IMR-90 (cell line): ENCODE data around the gene GNAI3. TPM values are rescaled to one million over a fixed set of nuclear protein-coding genes. Genes with fewer than 3 reads are reported as not detected.

Experiments
- ATAC-seq: fragments of 200-7000 bp; cut with Tn5 transposase; 2 replicates; pipeline ENCODE4 v1.9.1; 2020; ENCODE audit warnings: low read depth, mild to moderate bottlenecking, moderate library complexity
- BruUV-seq: library from RNA; stranded (reverse); fragments of 400-500 nt; replicated peaks from 2 replicates; lab custom pipeline; 2021; lab: Mats Ljungman, UMichigan
- CTCF ChIA-PET: fragments of 300-600 bp; formaldehyde crosslinking; extraction: SDS; loops from one replicate; lab custom pipeline; 2021; ENCODE audit warnings: antibody characterized with exemption; lab: Yijun Ruan, JAX
- POLR2A ChIA-PET: fragments of 300-600 bp; sonication (Branson Sonifier 250); formaldehyde crosslinking; loops from one replicate; lab custom pipeline; 2022; ENCODE audit warnings: antibody characterized with exemption; ENCODE audit not compliant: unreplicated experiment; lab: Charles Lee
- DNase-seq: peaks from one replicate; pipeline ENCODE4 v3.0.0; 2013
- H2AFZ ChIP-seq: replicated peaks from 2 replicates; pipeline ENCODE3; 2013; ENCODE audit warnings: low read length, mild to moderate bottlenecking; ENCODE audit not compliant: poor library complexity
- H2AK5ac ChIP-seq: 2 replicates; pipeline ENCODE4 v1.6.1; 2013; ENCODE audit warnings: low read depth, low read length, inconsistent platforms
- H2AK9ac ChIP-seq: replicated peaks from 2 replicates; pipeline ENCODE3; 2013; ENCODE audit warnings: mild to moderate bottlenecking, low read depth, low read length, moderate library complexity; ENCODE audit not compliant: poor library complexity
- H2BK120ac ChIP-seq: 2 replicates; pipeline ENCODE4 v1.6.1; 2013; ENCODE audit warnings: low read depth, low read length, inconsistent platforms
- H2BK15ac ChIP-seq: 3 replicates; pipeline ENCODE4 v1.6.1; 2013; ENCODE audit warnings: low read depth, low read length, inconsistent platforms
- H2BK20ac ChIP-seq: 2 replicates; pipeline ENCODE4 v1.6.1; 2013; ENCODE audit warnings: low read depth, mild to moderate bottlenecking, inconsistent platforms, low read length, moderate library complexity
- H2BK5ac ChIP-seq: 2 replicates; pipeline ENCODE4 v1.6.1; 2013; ENCODE audit warnings: mild to moderate bottlenecking, low read depth, low read length, inconsistent platforms; ENCODE audit not compliant: poor library complexity, severe bottlenecking
- H3K14ac ChIP-seq: replicated peaks from 2 replicates; pipeline ENCODE4 v1.6.1; 2013; ENCODE audit warnings: low read depth, low read length, inconsistent platforms
- H3K18ac ChIP-seq: 2 replicates; pipeline ENCODE4 v1.6.1; 2013; ENCODE audit warnings: low read depth, low read length, control low read depth
- H3K23ac ChIP-seq: 2 replicates; pipeline ENCODE4 v1.6.1; 2013; ENCODE audit warnings: low read depth, low read length, inconsistent platforms
- H3K27ac ChIP-seq: 2 replicates; pipeline ENCODE4 v1.5.1; 2013; ENCODE audit warnings: mild to moderate bottlenecking, control low read depth, low read length; ENCODE audit not compliant: insufficient read depth
- H3K27me3 ChIP-seq: 2 replicates; pipeline ENCODE4 v1.6.1; 2013; ENCODE audit warnings: low read length; ENCODE audit not compliant: control insufficient read depth, insufficient read depth
- H3K36me3 ChIP-seq: 2 replicates; pipeline ENCODE4 v1.6.1; 2013; ENCODE audit warnings: low read length, mixed read lengths; ENCODE audit not compliant: control insufficient read depth, insufficient read depth
- H3K4ac ChIP-seq: 2 replicates; pipeline ENCODE4 v1.6.1; 2013; ENCODE audit warnings: low read depth, low read length, inconsistent platforms
- H3K4me1 ChIP-seq: 2 replicates; pipeline ENCODE4 v1.6.1; 2013; ENCODE audit warnings: low read length, mixed read lengths; ENCODE audit not compliant: control insufficient read depth, insufficient read depth
- H3K4me2 ChIP-seq: 2 replicates; pipeline ENCODE4 v1.6.1; 2013; ENCODE audit warnings: low read depth, mild to moderate bottlenecking, control low read depth, low read length, moderate library complexity
- H3K4me3 ChIP-seq: 2 replicates; pipeline ENCODE4 v1.5.1; 2013; ENCODE audit warnings: low read depth, mild to moderate bottlenecking, control low read depth, low read length, moderate library complexity; ENCODE audit not compliant: insufficient read depth
- H3K56ac ChIP-seq: 2 replicates; pipeline ENCODE4 v1.6.1; 2013; ENCODE audit warnings: low read length, inconsistent platforms; ENCODE audit not compliant: insufficient read depth; ENCODE audit errors: extremely low read depth
- H3K79me1 ChIP-seq, 2 experiments: 2 replicates each; pipeline ENCODE4 v1.6.1; 2013; ENCODE audit warnings: low read length in 2 of 2, inconsistent platforms in 1 of 2, low read depth in 1 of 2
- H3K9ac ChIP-seq: 2 replicates; pipeline ENCODE4 v1.6.1; 2013; ENCODE audit warnings: low read depth, low read length, control low read depth
- H3K9me1 ChIP-seq: 2 replicates; pipeline ENCODE4 v1.6.1; 2013; ENCODE audit warnings: low read length, inconsistent platforms; ENCODE audit not compliant: insufficient read depth
- H3K9me3 ChIP-seq: 2 replicates; pipeline ENCODE4 v1.6.1; 2013; ENCODE audit warnings: low read length; ENCODE audit not compliant: control insufficient read depth, insufficient read depth
- H4K20me1 ChIP-seq: 2 replicates; pipeline ENCODE4 v1.6.1; 2013; ENCODE audit warnings: low read length, inconsistent platforms; ENCODE audit not compliant: insufficient read depth
- H4K5ac ChIP-seq: 2 replicates; pipeline ENCODE4 v1.6.1; 2013; ENCODE audit warnings: mild to moderate bottlenecking, low read depth, low read length, control low read depth
- H4K8ac ChIP-seq, 2 experiments: 2 replicates each; pipeline ENCODE4 v1.6.1; 2013; ENCODE audit warnings: low read depth in 2 of 2, low read length in 2 of 2, control low read depth in 1 of 2, inconsistent platforms in 1 of 2
- H4K91ac ChIP-seq: 2 replicates; pipeline ENCODE4 v1.6.1; 2013; ENCODE audit warnings: low read depth, low read length, inconsistent platforms; ENCODE audit not compliant: insufficient read depth
- BHLHE40 ChIP-seq: fragments of 150-350 bp; IDR thresholded peaks from 2 replicates; pipeline ENCODE4 v1.6.1; 2016; ENCODE audit warnings: mild to moderate bottlenecking, low read depth, low read length
- CEBPB ChIP-seq: IDR thresholded peaks from 2 replicates; pipeline ENCODE4 v1.6.1; 2012; ENCODE audit warnings: low read depth, low read length, improper control_type of control experiment
- CHD1 ChIP-seq: IDR thresholded peaks from 2 replicates; pipeline ENCODE4 v1.6.1; 2012; ENCODE audit warnings: low read depth, low read length, improper control_type of control experiment
- CTCF ChIP-seq: conservative IDR thresholded peaks from 2 replicates; pipeline ENCODE4 v1.5.1; 2012; ENCODE audit warnings: mild to moderate bottlenecking, low read depth, low read length, improper control_type of control experiment
- FOS ChIP-seq: fragments of 150-350 bp; IDR thresholded peaks from 2 replicates; pipeline ENCODE4 v1.6.1; 2016; ENCODE audit warnings: low read depth, low read length
- MAFK ChIP-seq: IDR thresholded peaks from 2 replicates; pipeline ENCODE4 v1.6.1; 2012; ENCODE audit warnings: low read depth, low read length, improper control_type of control experiment
- MAZ ChIP-seq: IDR thresholded peaks from 2 replicates; pipeline ENCODE4 v1.6.1; 2012; ENCODE audit warnings: low read depth, mild to moderate bottlenecking, low read length, improper control_type of control experiment, moderate library complexity, borderline replicate concordance
- MXI1 ChIP-seq: IDR thresholded peaks from 2 replicates; pipeline ENCODE4 v1.6.1; 2012; ENCODE audit warnings: low read depth, mild to moderate bottlenecking, low read length, moderate library complexity, borderline replicate concordance
- NFE2L2 ChIP-seq: fragments of 150-350 bp; IDR thresholded peaks from 2 replicates; pipeline ENCODE4 v1.6.1; 2016; ENCODE audit warnings: low read depth, mild to moderate bottlenecking, low read length
- POLR2A ChIP-seq: IDR thresholded peaks from 2 replicates; pipeline ENCODE4 v1.6.1; 2012; ENCODE audit warnings: mild to moderate bottlenecking, low read depth, low read length
- RAD21 ChIP-seq: IDR thresholded peaks from 2 replicates; pipeline ENCODE4 v1.6.1; 2012; ENCODE audit warnings: low read length, improper control_type of control experiment
- RCOR1 ChIP-seq: IDR thresholded peaks from 2 replicates; pipeline ENCODE4 v1.6.1; 2012; ENCODE audit warnings: mild to moderate bottlenecking, low read length, improper control_type of control experiment; ENCODE audit not compliant: insufficient replicate concordance
- RFX5 ChIP-seq: IDR thresholded peaks from 2 replicates; pipeline ENCODE4 v1.8.0; 2012; ENCODE audit warnings: low read depth, mild to moderate bottlenecking, low read length, moderate library complexity
- SMC3 ChIP-seq: fragments of 150-350 bp; IDR thresholded peaks from 2 replicates; pipeline ENCODE4 v1.6.1; 2016; ENCODE audit warnings: low read depth, mild to moderate bottlenecking, antibody characterized with exemption, low read length, moderate library complexity
- WGBS, 2 experiments: methylation state at CpG; one replicate each; pipeline versions ENCODE4 v1.1.5 to v1.1.7; 2013; ENCODE audit warnings: missing lambda C conversion rate in 2 of 2; ENCODE audit not compliant: insufficient read length in 1 of 2; ENCODE audit errors: extremely low coverage in 2 of 2; 5-methylcytosine and 5-hydroxymethylcytosine counted together
- dilution Hi-C: fragments of 300-500 bp; cut with HindIII; formaldehyde crosslinking; loops from one replicate; pipeline ENCODE4 v1.14.3; 2018; ENCODE audit warnings: low sequenced_read_pairs; ENCODE audit not compliant: unreplicated experiment
- in situ Hi-C: fragments of 300-500 bp; cut with MboI; formaldehyde crosslinking; loops from 3 replicates; pipeline ENCODE4 v1.14.3; 2019; ENCODE audit warnings: low sequenced_read_pairs, inconsistent platforms, mixed read lengths
- intact Hi-C: fragments of 100-400 bp; cut with micrococcal nuclease; formaldehyde crosslinking; loops from 2 replicates; pipeline ENCODE4 v1.10.0; 2022
- polyA plus RNA-seq, 3 experiments: library from polyadenylated mRNA; depleted of rRNA; stranded (reverse); fragments of >200 nt; gene quantifications; 2 replicates each; pipeline ENCODE4 v1.2.3, GENCODE V29; 2012; ENCODE audit warnings: low replicate concordance in 1 of 3
- total RNA-seq: library from RNA; depleted of rRNA; stranded (reverse); fragments of >200 nt; gene quantifications from 2 replicates; pipeline ENCODE4 v1.2.3, GENCODE V29; 2012
- TF ChIP-seq, protein P1 (sequence below): fragments of 150-350 bp; IDR thresholded peaks from 2 replicates; pipeline ENCODE4 v1.6.1; 2016; ENCODE audit warnings: low read depth, mild to moderate bottlenecking, low read length, moderate library complexity, borderline replicate concordance
- TF ChIP-seq, protein P2 (sequence below): fragments of 150-350 bp; IDR thresholded peaks from 2 replicates; pipeline ENCODE4 v1.6.1; 2017; ENCODE audit warnings: mild to moderate bottlenecking, antibody characterized with exemption, low read length, low read depth

Gene GNAI3
- total and polyA plus RNA-seq, 2 of the 4 experiments (the other 2 are of a cell fraction), result 5.9 to 14.9 TPM

DNA sequence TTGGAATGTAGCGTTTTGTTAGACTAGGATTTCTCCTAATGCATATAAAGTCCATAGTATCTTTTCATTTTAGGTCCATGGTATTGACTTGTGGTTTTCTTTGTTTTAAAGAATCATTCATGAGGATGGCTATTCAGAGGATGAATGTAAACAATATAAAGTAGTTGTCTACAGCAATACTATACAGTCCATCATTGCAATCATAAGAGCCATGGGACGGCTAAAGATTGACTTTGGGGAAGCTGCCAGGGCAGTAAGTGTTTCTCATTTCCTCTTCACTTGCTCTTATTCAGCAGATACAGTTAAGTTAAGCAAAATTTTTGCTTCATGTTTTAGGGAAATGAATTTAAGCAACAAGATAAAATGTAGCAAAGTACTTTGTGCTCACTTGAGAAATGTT lies 25.4 kb downstream of the GNAI3 start:
- BruUV-seq, result no TSS peak
- Histone ChIP-seq H3K4me1 (peaks cover 9% of the 10 kb centered on the region; the same call in 1 of the 2 replicates), H2AK5ac (no peak overlapping the region), H3K79me1 (peaks cover 34 to 75% of the 10 kb centered on the region in 2 experiments), H4K5ac (no peak overlapping the region), H3K9me1 (peaks cover 9% of the 10 kb centered on the region), H2BK20ac (no peak overlapping the region), H2AK9ac (no peak overlapping the region), H3K27ac (no peak overlapping the region), H3K23ac (no peak overlapping the region), H3K36me3 (peaks cover 6% of the 10 kb centered on the region; the same call in 1 of the 2 replicates), H4K91ac (no peak overlapping the region), H2BK120ac (no peak overlapping the region), H3K18ac (no peak overlapping the region), H3K4ac (no peak overlapping the region), H2BK5ac (no peak overlapping the region), H3K4me2 (no peak overlapping the region), H2AFZ (no peak overlapping the region), H3K14ac (no peak overlapping the region), H4K20me1 (peaks cover 61% of the 10 kb centered on the region), H4K8ac (no peak overlapping the region), H3K56ac (no peak overlapping the region), H3K9me3 (no peaks in the 10 kb centered on the region), H3K27me3 (no peaks in the 10 kb centered on the region), H3K4me3 (no peak overlapping the region), H3K9ac (no peak overlapping the region), H2BK15ac (no peak overlapping the region)
- no peak for TF ChIP-seq RCOR1
- no peak for TF ChIP-seq BHLHE40
- TF ChIP-seq MXI1, result no peak
- TF ChIP-seq CHD1, result no peak
- no peak for TF ChIP-seq MAFK
- TF ChIP-seq FOS, result no peak
- TF ChIP-seq, protein P1, sequence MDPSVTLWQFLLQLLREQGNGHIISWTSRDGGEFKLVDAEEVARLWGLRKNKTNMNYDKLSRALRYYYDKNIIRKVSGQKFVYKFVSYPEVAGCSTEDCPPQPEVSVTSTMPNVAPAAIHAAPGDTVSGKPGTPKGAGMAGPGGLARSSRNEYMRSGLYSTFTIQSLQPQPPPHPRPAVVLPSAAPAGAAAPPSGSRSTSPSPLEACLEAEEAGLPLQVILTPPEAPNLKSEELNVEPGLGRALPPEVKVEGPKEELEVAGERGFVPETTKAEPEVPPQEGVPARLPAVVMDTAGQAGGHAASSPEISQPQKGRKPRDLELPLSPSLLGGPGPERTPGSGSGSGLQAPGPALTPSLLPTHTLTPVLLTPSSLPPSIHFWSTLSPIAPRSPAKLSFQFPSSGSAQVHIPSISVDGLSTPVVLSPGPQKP, result no peak
- no peak for TF ChIP-seq NFE2L2
- no peak for TF ChIP-seq CEBPB
- TF ChIP-seq SMC3, result no peak
- TF ChIP-seq, protein P2, sequence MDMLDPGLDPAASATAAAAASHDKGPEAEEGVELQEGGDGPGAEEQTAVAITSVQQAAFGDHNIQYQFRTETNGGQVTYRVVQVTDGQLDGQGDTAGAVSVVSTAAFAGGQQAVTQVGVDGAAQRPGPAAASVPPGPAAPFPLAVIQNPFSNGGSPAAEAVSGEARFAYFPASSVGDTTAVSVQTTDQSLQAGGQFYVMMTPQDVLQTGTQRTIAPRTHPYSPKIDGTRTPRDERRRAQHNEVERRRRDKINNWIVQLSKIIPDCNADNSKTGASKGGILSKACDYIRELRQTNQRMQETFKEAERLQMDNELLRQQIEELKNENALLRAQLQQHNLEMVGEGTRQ, result no peak
- no peak for TF ChIP-seq POLR2A
- no peak for TF ChIP-seq RAD21
- no peak for TF ChIP-seq CTCF
- no peak for TF ChIP-seq MAZ
- no peak for TF ChIP-seq RFX5
- POLR2A ChIA-PET, result no interaction called here
- no CpG with 5 or more reads among the region's 2 CpGs for WGBS, 2 experiments
- ATAC-seq, result peak; percentile 69
- dilution Hi-C loops (no loop called here), intact Hi-C loops (no loop called here), in situ Hi-C loops (no loop called here)
- DNase-seq, result peak; percentile 65
- CTCF ChIA-PET, result interaction anchor here (0.8 to 0.9 kb wide), 2 partner anchors 13 to 41 kb away, joined by 3 read pairs; no protein-coding TSS in a partner anchor
